HG02623 (cell line): Measurements from ENCODE around the gene NXPH4.

Source experiments
- ATAC-seq: cut with Tn5 transposase; IDR thresholded peaks from one replicate; pipeline ENCODE4 v1.9.1; 2021; ENCODE audit warnings: moderate library complexity; ENCODE audit not compliant: unreplicated experiment

The NXPH4 gene

GRCh38 chr12:57229634-57230380, 13.2 kb downstream of the NXPH4 start, which contains the start of gene SHMT2:
SHMT2 (plus strand) TSS chr12:57229711; CDS start chr12:57229779, 68 bp downstream.
- ATAC-seq, result peak; percentile 49

- ATAC-seq, result no peak
These were observed 14.0 kb downstream of the NXPH4 start for GRCh38 chr12:57230381-57231155.

DNA sequence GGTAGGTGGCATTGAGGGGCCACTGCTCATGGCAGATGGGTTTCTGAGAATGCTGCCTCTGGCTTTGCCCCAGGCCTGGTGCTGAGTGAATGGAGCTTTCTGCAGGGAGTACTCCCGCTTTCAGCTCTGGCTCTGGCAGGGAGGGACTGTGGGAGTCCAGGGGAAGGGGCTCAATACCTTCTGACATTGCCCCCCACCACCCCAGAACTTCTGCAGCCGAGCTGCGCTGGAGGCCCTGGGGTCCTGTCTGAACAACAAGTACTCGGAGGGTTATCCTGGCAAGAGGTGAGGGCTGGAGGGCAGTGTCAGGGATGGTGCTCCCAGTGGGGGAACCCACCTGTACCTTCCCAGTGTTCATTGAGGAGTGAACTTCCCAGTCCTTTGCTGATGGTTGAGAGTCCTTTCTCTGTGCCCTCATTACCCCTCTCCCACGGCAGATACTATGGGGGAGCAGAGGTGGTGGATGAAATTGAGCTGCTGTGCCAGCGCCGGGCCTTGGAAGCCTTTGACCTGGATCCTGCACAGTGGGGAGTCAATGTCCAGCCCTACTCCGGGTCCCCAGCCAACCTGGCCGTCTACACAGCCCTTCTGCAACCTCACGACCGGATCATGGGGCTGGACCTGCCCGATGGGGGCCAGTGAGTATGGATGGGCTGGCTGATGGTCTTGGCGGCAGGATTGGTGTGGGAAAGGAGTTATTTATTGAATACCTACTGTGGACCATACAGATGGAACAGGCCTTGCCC, 14.9 kb downstream of the NXPH4 start:
- no peak for ATAC-seq

- no peak for ATAC-seq
These were observed 15.7 kb downstream of the NXPH4 start for GRCh38 chr12:57232156-57232756.

DNA sequence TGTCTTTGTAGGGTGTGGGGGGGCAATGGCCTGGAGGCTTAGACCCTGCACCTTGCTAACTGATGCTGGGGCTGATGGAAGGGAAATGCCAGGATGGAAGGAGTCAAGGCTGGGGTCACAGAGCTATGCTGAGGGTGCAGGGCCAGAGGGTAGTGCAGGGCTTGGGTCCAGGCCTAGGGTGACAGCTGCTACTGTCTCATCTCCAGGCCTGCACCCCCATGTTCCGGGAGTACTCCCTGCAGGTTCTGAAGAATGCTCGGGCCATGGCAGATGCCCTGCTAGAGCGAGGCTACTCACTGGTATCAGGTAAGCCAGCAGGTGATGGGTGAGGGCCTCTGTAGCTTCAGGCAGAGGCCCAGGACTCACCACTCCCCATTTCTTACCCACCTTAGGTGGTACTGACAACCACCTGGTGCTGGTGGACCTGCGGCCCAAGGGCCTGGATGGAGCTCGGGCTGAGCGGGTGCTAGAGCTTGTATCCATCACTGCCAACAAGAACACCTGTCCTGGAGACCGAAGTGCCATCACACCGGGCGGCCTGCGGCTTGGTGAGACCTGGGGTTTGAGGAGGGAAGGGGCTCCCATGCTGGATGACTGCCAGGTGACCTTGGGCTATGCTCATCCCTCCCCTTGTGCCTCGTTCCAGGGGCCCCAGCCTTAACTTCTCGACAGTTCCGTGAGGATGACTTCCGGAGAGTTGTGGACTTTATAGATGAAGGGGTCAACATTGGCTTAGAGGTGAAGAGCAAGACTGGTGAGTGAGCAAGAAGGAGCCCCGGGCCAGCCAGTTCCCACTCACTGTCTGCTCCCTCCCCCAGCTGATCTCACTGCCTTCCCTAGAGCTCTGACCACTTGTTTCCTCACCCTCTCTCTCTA, 17.0 kb downstream of the NXPH4 start:
- no peak for ATAC-seq

DNA sequence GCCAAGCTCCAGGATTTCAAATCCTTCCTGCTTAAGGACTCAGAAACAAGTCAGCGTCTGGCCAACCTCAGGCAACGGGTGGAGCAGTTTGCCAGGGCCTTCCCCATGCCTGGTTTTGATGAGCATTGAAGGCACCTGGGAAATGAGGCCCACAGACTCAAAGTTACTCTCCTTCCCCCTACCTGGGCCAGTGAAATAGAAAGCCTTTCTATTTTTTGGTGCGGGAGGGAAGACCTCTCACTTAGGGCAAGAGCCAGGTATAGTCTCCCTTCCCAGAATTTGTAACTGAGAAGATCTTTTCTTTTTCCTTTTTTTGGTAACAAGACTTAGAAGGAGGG, 17.6 kb downstream of the NXPH4 start:
- no peak for ATAC-seq

GRCh38 chr12:57234571-57235016, 18.0 kb downstream of the NXPH4 start:
- ATAC-seq, result no peak

- ATAC-seq, result no peak
These were observed 18.6 kb downstream of the NXPH4 start for GRCh38 chr12:57235017-57235727.

DNA sequence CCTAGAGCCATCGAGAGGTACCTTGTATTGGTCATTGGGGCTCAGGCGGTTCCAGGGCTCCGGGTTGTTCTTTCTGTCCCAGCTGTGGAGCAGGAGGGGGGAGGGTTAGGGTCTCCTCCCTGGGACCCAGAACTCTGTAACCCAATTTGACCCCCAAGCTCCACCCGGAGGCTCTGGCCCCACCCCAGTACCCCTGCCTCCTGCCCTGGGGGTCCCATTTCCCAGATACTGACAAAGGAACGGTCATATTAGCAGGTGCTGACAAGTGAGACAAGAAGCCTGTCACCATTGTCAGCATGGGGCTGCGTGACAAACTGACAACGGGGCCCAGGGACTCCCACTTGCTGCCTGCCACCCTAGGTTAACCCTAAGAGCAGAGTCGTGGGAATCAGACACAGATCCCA, 19.1 kb downstream of the NXPH4 start:
- ATAC-seq, result no peak

GRCh38 chr12:57236201-57236924, 19.8 kb downstream of the NXPH4 start:
- no peak for ATAC-seq

DNA sequence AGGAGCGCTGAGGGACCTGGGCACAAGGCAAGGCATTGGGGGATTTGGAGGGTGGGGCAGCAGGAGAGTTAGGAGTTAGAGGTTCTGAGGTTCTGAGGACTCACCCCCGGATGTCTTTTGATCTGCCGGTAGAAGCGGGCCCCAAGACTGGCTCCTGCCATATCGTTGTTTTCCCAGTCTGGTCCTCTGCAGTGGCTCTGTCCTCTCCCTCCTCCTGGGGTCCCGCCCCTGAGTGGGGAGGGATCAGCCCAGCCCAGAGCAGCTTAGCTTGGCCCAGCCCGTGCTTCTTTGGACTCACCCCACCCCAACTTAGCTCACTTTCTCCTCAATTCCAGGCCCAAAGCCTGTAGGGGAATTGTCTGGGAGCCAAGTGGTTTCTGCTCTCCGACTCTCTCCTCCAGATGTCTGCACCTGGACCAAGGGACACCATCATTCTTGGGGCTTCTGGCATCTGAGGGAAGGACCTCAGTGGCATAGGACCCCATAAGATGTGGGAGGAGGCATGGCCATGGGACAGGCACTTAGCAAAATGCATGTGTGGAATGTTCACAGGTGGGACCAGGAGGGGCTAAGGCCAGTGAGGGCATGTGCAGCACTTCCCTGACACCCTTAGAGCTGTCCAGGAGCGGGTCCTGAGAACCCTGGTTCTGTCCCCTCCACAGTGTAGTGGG, 20.5 kb downstream of the NXPH4 start:
- no peak for ATAC-seq

DNA sequence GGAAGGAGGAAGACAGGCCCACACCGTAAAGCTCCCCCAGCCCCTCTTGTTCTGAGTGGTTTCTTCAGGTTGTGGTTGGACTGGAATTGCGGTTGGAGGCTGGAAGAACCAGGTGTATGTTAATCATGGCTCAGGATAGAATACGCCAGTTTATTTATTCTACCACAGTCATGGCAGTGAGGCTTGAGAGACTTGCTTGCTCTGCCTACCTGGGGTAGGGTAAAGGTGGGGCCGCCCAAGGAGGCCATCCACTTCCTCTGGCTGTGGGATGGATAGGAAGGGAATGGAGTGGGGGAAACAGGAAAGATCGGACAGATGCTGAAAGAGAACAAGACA, 21.0 kb downstream of the NXPH4 start:
- no peak for ATAC-seq

DNA sequence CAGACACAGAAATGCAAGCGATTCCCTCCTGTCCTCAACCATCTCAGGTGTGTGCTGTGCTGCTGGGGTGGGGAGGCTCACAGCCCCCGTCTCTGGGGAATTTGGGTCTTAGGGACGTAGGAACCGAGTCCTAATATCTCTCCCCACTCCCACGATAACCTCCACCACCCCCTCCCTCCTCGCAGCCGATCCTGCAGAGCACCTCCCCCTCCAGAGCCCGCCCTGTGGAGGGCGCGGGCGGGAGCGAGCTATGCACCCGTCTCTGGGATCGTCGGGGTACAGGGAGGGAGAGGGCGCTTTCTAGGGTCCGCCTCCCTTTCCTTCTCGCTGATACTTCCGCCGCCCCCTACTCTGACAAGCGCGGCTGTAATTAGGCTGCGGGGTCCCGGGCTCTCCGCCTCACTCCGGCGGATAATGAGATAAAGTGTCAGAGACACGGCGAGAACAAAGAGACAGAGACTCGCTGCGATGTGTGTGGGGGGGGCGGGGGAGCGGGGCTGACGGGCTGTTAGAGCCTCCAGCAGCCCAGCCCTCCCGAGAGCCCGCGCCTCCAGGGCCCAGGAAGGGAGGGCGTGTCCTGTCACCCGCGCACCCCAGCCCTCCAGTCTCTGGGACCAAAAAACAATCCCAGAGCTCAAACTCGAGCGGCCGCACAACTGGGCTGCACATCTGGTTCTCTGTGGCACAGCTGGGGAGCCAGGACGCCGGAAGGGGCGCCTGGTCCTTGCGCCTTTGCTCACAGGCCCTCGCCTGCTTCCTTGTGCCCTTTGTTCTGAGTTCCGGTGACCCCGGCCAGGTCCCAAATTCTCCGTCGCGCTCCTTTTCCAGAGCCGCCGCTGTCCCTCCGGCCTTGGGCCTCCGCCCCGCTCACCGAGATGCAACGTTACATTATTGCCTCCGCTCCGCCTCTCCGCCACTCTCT, 21.6 kb downstream of the NXPH4 start:
- ATAC-seq, result no peak

DNA sequence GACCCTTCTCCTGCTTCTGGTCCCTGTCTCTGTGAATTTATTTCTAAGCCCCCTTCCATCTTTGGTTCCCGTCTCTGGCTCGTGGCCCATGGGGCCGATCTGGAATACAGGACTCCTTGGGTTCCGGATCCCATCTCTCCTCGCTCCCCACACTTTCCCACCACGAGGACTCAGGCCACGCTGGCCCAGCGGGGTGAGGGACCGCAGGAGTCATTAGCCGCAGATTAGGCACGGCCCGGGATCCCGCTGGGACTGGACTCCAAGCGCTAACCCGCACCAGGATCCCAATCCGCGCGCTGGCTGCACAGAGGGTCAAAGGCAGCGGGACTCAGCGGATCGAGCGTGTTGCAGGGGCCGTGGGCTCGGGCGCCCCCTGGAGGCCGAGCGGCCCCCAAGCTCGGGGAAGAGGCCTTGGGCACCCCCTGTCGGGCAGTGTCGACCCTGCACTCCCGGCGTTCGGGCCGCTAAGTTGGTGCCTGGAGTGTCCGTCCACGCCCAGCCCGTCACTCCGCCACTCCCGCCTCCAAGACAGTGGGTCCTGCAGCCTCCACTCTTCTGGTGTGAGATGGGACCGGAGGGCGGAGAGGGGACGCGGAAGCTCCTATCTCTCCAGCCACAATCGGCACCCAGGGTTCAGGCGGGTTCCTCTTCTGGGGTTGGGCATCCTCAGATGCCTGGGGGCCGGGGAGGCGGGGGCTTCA, 22.4 kb downstream of the NXPH4 start:
- ATAC-seq, result peak; percentile 57

DNA sequence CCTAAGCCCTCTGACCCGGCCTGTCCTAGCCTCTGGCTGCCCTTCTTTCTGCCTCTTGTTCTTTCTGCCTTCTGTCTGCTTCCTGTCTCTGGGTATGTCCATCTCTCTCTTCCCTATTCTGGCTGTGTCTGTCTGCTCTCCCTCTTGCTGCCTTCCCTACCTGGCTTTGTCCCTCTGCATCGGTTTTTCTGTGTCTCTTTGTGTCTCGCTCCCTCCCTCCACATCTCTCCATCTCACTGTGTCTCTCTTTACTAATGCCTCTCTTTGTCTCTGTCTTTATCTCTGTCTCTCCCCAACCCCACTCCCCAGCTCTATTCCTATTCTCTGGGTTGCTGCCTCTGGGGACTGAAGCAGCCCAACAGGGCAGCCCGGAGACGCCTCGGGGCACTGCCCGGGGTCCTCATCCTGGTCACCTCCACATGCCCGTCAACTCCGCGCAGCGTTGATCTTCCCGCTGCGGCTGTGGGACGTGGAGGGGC, 23.0 kb downstream of the NXPH4 start:
- ATAC-seq, result no peak

DNA sequence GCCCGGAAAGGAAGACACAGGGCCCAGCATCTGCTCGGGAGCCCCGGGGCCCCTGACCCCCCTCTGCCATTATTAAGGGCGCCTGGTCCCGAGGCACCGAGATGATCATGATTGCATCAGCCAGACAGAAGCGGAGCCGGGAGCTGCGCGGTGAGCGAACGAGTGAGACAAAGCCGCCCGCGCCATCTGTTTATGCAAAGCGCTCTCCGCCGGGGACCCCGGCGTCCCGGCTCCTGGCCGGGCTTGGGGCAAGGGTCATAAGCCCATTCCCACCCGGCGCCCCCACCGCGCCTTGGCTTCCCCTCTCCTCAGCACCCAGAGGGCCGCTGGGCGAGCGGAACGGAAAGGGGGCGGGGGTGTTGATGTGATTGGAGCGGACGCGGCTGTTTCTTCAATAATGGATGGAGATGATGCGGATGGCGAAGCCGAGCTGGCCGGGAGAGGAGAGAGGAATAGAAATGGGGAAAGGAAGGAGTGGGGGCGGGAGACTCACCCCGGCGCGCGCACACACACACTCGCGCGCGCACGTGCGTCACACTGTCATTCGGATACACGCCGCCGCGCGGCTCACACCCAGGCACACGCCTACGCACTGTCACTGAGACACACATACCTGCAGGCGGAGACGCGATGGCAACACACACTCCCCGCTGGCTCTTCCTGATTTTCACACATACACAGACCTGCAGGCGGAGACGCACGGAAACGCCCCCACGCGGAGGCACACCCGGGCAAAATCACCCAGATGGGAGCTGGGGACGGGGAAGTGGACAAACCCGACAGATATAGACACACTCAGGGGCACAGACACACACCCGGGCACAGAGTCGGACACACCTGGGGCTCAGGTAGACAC, 23.7 kb downstream of the NXPH4 start:
- no peak for ATAC-seq
